IgD-negative memory B cell (primary cell): Measurements from ENCODE around the gene LMO4. TPM values are rescaled to one million over a fixed set of nuclear protein-coding genes. Genes with fewer than 3 reads are reported as not detected.

Source experiments
- H3K27ac Mint-ChIP-seq, 3 donors: one replicate each; pipeline ENCODE4 v1.8.0; 2020 to 2022; ENCODE audit warnings: mild to moderate bottlenecking in 3 of 3, mixed read lengths in 3 of 3, moderate library complexity in 1 of 3
- H3K27me3 Mint-ChIP-seq: one replicate; pipeline ENCODE4 v1.8.0; 2021; ENCODE audit warnings: mixed read lengths
- H3K36me3 Mint-ChIP-seq: one replicate; pipeline ENCODE4 v1.8.0; 2020; ENCODE audit warnings: mild to moderate bottlenecking, mixed read lengths
- H3K4me1 Mint-ChIP-seq, 3 donors: one replicate each; pipeline ENCODE4 v1.8.0; 2020 to 2022; ENCODE audit warnings: mixed read lengths in 3 of 3, mild to moderate bottlenecking in 1 of 3
- H3K4me3 Mint-ChIP-seq, 4 donors: one replicate each; pipeline ENCODE4 v1.8.0; 2020 to 2022; ENCODE audit warnings: mild to moderate bottlenecking in 4 of 4, mixed read lengths in 4 of 4, moderate library complexity in 3 of 4
- H3K9me3 Mint-ChIP-seq, 3 donors: one replicate each; pipeline ENCODE4 v1.8.0; 2020 to 2021; ENCODE audit warnings: mixed read lengths in 3 of 3, mild to moderate bottlenecking in 1 of 3
- polyA plus RNA-seq: library from polyadenylated mRNA; unstranded; fragments of 300-500 nt; fragmentation: Illumina TruSeq; gene quantifications from one replicate; pipeline ENCODE4 v1.2.3, GENCODE V29; 2021

Gene LMO4
- polyA plus RNA-seq = 34.8 TPM

- peak within 1 kb of the TSS; percentile 85 to 100 (median 98) for H3K4me3 Mint-ChIP-seq
- no peaks in the 10 kb centered on the region for H3K9me3 Mint-ChIP-seq
- H3K27ac Mint-ChIP-seq = peak within 1 kb of the TSS; percentile 79 to 98 (median 98)
- H3K4me1 Mint-ChIP-seq = peaks cover 34 to 39% (median 35%) of the 10 kb centered on the region in 3 donors
- H3K36me3 Mint-ChIP-seq = no peaks in the 10 kb centered on the region
- H3K27me3 Mint-ChIP-seq = no peaks in the 10 kb centered on the region
Observed at GRCh38 chr1:87328272-87329050, at the start of gene LMO4. TSS of gene LMO4 (plus strand) at chr1:87328880. CDS start at chr1:87332016, 3,136 bp downstream.

- peaks cover 2% of the 10 kb centered on the region for H3K27me3 Mint-ChIP-seq
- H3K4me3 Mint-ChIP-seq = no peak overlapping the region
- no peak overlapping the region for H3K27ac Mint-ChIP-seq
- no peaks in the 10 kb centered on the region for H3K36me3 Mint-ChIP-seq
- no peaks in the 10 kb centered on the region for H3K9me3 Mint-ChIP-seq
- no peaks in the 10 kb centered on the region for H3K4me1 Mint-ChIP-seq
Observed at GRCh38 chr1:87279536-87279875, 49.2 kb upstream of the LMO4 start.

- Mint-ChIP-seq H3K4me3 (no peak overlapping the region), H3K36me3 (no peaks in the 10 kb centered on the region), H3K9me3 (no peaks in the 10 kb centered on the region), H3K4me1 (no peaks in the 10 kb centered on the region), H3K27ac (no peak overlapping the region), H3K27me3 (peaks cover under 1% of the 10 kb centered on the region)
Observed at GRCh38 chr1:87279966-87280535, 48.6 kb upstream of the LMO4 start.

- no peaks in the 10 kb centered on the region for H3K4me1 Mint-ChIP-seq
- no peak overlapping the region for H3K27ac Mint-ChIP-seq
- H3K4me3 Mint-ChIP-seq = no peak overlapping the region
- no peaks in the 10 kb centered on the region for H3K27me3 Mint-ChIP-seq
- no peaks in the 10 kb centered on the region for H3K36me3 Mint-ChIP-seq
- no peaks in the 10 kb centered on the region for H3K9me3 Mint-ChIP-seq
Observed at GRCh38 chr1:87284456-87285240, 44.0 kb upstream of the LMO4 start.

- no peaks in the 10 kb centered on the region for H3K36me3 Mint-ChIP-seq
- H3K27ac Mint-ChIP-seq = no peak overlapping the region
- no peaks in the 10 kb centered on the region for H3K9me3 Mint-ChIP-seq
- H3K4me1 Mint-ChIP-seq = no peaks in the 10 kb centered on the region
- H3K4me3 Mint-ChIP-seq = no peak overlapping the region
- no peaks in the 10 kb centered on the region for H3K27me3 Mint-ChIP-seq
Observed at GRCh38 chr1:87291107-87291506, 37.6 kb upstream of the LMO4 start.

GRCh38 chr1:87292684-87293493 lies 35.8 kb upstream of the LMO4 start:
- Mint-ChIP-seq H3K9me3 (no peaks in the 10 kb centered on the region), H3K27ac (no peak overlapping the region), H3K36me3 (no peaks in the 10 kb centered on the region), H3K27me3 (no peaks in the 10 kb centered on the region), H3K4me1 (no peaks in the 10 kb centered on the region), H3K4me3 (no peak overlapping the region)

GRCh38 chr1:87294633-87295032 lies 34.0 kb upstream of the LMO4 start:
- no peak overlapping the region for H3K4me3 Mint-ChIP-seq
- H3K36me3 Mint-ChIP-seq = peaks cover 4% of the 10 kb centered on the region
- no peaks in the 10 kb centered on the region for H3K4me1 Mint-ChIP-seq
- H3K9me3 Mint-ChIP-seq = no peaks in the 10 kb centered on the region
- no peaks in the 10 kb centered on the region for H3K27me3 Mint-ChIP-seq
- H3K27ac Mint-ChIP-seq = no peak overlapping the region

- Mint-ChIP-seq H3K27ac (peak overlapping the region in 1 of 3 donors; percentile 54), H3K4me3 (no peak overlapping the region), H3K36me3 (peaks cover 4% of the 10 kb centered on the region), H3K9me3 (no peaks in the 10 kb centered on the region), H3K4me1 (no peaks in the 10 kb centered on the region), H3K27me3 (no peaks in the 10 kb centered on the region)
Observed at GRCh38 chr1:87295445-87296110, 33.1 kb upstream of the LMO4 start.

- Mint-ChIP-seq H3K36me3 (peaks cover 4% of the 10 kb centered on the region), H3K4me3 (no peak overlapping the region), H3K27ac (no peak overlapping the region), H3K4me1 (no peaks in the 10 kb centered on the region), H3K27me3 (no peaks in the 10 kb centered on the region), H3K9me3 (no peaks in the 10 kb centered on the region)
Observed at GRCh38 chr1:87296206-87296605, 32.5 kb upstream of the LMO4 start.

- H3K27ac Mint-ChIP-seq = no peak overlapping the region
- no peaks in the 10 kb centered on the region for H3K4me1 Mint-ChIP-seq
- no peaks in the 10 kb centered on the region for H3K27me3 Mint-ChIP-seq
- H3K9me3 Mint-ChIP-seq = no peaks in the 10 kb centered on the region
- peak overlapping the region in 1 of 4 donors; percentile 29 for H3K4me3 Mint-ChIP-seq
- peaks cover 4% of the 10 kb centered on the region for H3K36me3 Mint-ChIP-seq
Observed at GRCh38 chr1:87299661-87300060, 29.0 kb upstream of the LMO4 start.

- no peaks in the 10 kb centered on the region for H3K9me3 Mint-ChIP-seq
- H3K27ac Mint-ChIP-seq = no peak overlapping the region
- H3K27me3 Mint-ChIP-seq = no peaks in the 10 kb centered on the region
- no peaks in the 10 kb centered on the region for H3K4me1 Mint-ChIP-seq
- H3K36me3 Mint-ChIP-seq = peaks cover 4% of the 10 kb centered on the region
- H3K4me3 Mint-ChIP-seq = no peak overlapping the region
Observed at GRCh38 chr1:87300628-87301027, 28.1 kb upstream of the LMO4 start.

- peaks cover 3% of the 10 kb centered on the region for H3K27me3 Mint-ChIP-seq
- H3K36me3 Mint-ChIP-seq = no peaks in the 10 kb centered on the region
- H3K4me1 Mint-ChIP-seq = no peaks in the 10 kb centered on the region
- no peaks in the 10 kb centered on the region for H3K9me3 Mint-ChIP-seq
- H3K27ac Mint-ChIP-seq = no peak overlapping the region
- H3K4me3 Mint-ChIP-seq = no peak overlapping the region
Observed at GRCh38 chr1:87305151-87305550, 23.5 kb upstream of the LMO4 start.

- Mint-ChIP-seq H3K4me3 (no peak overlapping the region), H3K27ac (no peak overlapping the region), H3K36me3 (no peaks in the 10 kb centered on the region), H3K4me1 (no peaks in the 10 kb centered on the region), H3K9me3 (no peaks in the 10 kb centered on the region), H3K27me3 (peaks cover 3% of the 10 kb centered on the region)
Observed at GRCh38 chr1:87305762-87306161, 22.9 kb upstream of the LMO4 start.

GRCh38 chr1:87307306-87307705 lies 21.4 kb upstream of the LMO4 start:
- Mint-ChIP-seq H3K27me3 (peaks cover 3% of the 10 kb centered on the region), H3K27ac (no peak overlapping the region), H3K4me1 (no peaks in the 10 kb centered on the region), H3K9me3 (no peaks in the 10 kb centered on the region), H3K36me3 (no peaks in the 10 kb centered on the region), H3K4me3 (no peak overlapping the region)
